Measurements from ENCODE around the gene MALT1. TPM values are rescaled to one million over a fixed set of nuclear protein-coding genes. Genes with fewer than 3 reads are reported as not detected.
"Not testable (repeated sequence)": the region's sequence is repeated elsewhere in the genome, so short reads cannot be mapped to it uniquely, and the experiment has no call there.

Gene MALT1
- polyA plus RNA-seq, 1 donor from 2014 or later, result 51.9 TPM

DNA sequence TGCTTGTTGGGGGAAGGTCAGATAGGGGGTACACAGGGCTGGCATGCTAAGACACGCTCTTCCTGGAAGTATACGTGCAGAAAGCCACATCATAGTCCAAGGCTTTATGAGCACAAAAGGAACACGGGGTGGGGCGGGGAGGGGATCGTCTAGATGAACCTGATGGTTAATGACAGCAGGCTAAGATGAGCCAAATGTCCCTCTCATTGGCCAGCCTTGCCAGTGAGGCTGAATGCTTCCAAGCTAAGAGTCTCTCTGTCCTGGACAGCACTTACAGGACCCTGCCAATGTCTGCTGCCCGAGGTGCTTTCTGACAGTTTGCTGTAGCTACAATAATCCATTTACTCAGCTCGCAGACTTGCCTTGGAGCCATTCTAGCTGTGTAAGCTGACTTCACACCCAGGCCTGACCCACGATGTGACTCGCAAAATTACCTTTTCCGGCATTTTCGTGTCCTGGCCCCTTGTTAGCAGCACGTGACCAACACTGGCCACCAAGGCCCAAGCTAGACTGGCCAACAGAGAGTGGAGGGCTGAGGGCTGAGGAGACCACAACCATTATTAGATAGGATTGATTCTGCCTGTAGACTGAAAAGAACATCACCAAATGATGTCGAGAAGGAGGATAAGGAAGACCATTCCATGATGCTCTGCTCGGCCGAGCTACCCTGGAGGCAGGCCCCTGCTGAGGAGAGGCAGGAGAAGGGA lies 84.2 kb downstream of the MALT1 start:
- Mint-ChIP-seq H3K4me3 (no peak overlapping the region), H3K9me3 (no peaks in the 10 kb centered on the region), H3K36me3 (no peaks in the 10 kb centered on the region), H3K27me3 (no peaks in the 10 kb centered on the region), H3K27ac (no peak overlapping the region), H3K4me1 (peaks cover 10 to 20% (median 11%) of the 10 kb centered on the region in 3 donors)

DNA sequence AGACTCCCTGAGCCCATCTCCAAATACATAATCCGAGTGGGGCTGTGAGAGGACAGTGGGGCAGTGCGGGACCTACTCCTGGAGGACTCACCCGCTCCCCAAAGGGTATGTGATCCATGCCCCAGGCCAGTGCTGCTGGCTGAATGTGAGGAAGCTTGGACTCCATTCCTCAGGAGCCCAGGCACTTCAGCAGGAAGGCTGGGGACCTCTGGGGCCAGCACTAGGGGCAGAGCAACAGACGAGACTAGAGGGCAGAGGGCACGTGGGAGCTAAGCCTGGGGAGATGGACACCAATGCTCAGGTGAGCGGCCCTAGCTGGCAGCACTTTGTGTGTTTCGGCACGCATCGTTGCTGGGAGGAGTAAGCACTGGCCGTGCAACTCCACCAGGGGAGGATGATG lies 84.9 kb downstream of the MALT1 start:
- H3K9me3 Mint-ChIP-seq, result no peaks in the 10 kb centered on the region
- H3K4me3 Mint-ChIP-seq, result no peak overlapping the region
- no peaks in the 10 kb centered on the region for H3K27me3 Mint-ChIP-seq
- H3K27ac Mint-ChIP-seq, result no peak overlapping the region
- H3K4me1 Mint-ChIP-seq, result peaks cover 12 to 21% (median 15%) of the 10 kb centered on the region in 3 donors
- H3K36me3 Mint-ChIP-seq, result no peaks in the 10 kb centered on the region

DNA sequence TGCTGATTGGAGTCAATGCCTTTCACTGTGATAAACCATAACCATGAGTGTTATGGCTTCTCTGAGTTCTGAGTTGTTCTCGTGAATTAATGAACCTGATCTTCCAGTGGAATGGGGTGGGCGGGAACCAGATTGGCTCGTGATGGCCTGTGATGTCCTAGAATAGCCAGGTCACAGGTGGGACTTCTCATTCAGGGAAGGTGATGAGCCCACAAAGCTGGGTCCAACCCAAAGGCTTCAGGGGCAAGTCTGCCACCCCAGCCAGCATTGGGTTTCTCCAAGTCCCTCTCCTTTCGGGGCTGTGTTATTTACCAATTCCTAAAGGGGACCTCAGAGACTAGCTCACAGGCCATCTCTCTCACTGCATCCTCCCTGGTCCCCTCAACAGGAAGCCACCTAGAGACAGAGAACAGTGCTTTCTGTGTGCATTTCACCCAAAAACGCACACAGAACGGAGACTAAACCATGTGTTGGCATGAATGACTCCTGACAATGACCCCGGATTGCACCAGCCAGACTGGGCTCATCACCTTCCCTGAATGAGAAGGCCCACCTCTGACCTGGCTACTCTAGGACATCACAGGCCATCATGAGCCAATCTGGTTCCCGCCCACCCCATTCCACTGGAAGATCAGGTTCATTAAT lies 85.5 kb downstream of the MALT1 start:
- Mint-ChIP-seq H3K27ac (peak overlapping the region in 2 of 3 donors; percentile 23 to 74), H3K27me3 (no peaks in the 10 kb centered on the region), H3K9me3 (no peaks in the 10 kb centered on the region), H3K36me3 (no peaks in the 10 kb centered on the region), H3K4me1 (peaks cover 18 to 27% (median 20%) of the 10 kb centered on the region in 3 donors), H3K4me3 (no peak overlapping the region)

DNA sequence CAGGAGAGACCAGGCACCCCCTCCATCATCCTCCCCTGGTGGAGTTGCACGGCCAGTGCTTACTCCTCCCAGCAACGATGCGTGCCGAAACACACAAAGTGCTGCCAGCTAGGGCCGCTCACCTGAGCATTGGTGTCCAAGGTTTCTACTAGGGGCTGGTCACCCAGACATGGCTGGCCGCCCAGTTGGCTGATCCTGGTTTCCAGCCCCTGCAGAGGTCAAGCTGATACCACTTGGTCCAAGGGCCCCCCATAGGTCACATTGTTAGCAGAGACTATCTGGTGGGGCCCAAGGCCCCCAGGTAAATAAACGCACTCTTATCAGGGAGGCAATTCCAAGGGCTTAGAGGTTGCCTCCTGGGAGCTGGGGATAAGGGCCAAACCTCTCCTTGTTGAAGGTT lies 86.1 kb downstream of the MALT1 start:
- H3K27ac Mint-ChIP-seq, H3K36me3 Mint-ChIP-seq, H3K4me3 Mint-ChIP-seq, H3K27me3 Mint-ChIP-seq, H3K9me3 Mint-ChIP-seq: not testable (repeated sequence)
- peaks cover 22 to 28% (median 26%) of the 10 kb centered on the region in 3 donors for H3K4me1 Mint-ChIP-seq

DNA sequence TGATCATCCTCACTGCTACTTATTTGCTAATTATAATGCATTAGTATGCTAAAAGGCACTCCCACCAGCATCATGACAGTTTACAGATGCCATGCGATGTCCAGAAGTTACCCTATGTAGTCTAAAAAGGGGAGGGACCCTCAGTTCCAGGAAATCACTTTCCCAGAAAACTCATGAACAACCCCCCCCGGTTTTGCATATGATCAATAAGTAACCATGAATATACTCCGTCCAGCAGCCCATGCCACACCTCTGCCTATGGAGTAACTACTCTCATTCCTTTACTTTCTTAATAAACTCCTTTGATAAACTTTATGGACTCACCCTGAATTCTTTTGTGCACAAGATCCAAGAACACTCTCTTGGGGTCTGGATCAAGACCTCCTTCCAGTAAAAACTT lies 86.8 kb downstream of the MALT1 start:
- no peaks in the 10 kb centered on the region for H3K36me3 Mint-ChIP-seq
- peaks cover 26 to 29% (median 28%) of the 10 kb centered on the region in 3 donors for H3K4me1 Mint-ChIP-seq
- no peak overlapping the region for H3K4me3 Mint-ChIP-seq
- no peak overlapping the region for H3K27ac Mint-ChIP-seq
- no peaks in the 10 kb centered on the region for H3K9me3 Mint-ChIP-seq
- peaks cover 3% of the 10 kb centered on the region for H3K27me3 Mint-ChIP-seq

DNA sequence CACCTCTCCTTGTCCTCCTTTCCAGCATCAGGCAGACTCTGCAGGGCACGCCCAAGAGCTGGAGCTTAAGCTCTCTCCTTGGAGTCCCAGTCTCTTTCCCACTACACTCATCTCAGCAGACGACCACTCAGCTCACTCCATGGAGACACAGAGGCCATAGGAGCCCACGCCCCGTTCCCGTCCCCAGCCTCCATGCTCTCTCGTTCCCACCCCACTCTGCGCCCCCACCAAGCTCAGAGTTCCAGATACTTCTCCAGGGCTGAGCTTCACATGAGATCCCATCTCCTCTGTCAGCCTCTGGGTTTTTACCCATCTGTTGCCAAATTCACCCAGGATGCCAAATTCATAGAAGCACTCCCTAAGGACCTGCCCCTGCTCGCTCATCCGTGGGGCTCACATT lies 87.3 kb downstream of the MALT1 start:
- Mint-ChIP-seq H3K4me3 (no peak overlapping the region), H3K36me3 (no peaks in the 10 kb centered on the region), H3K4me1 (peaks cover 26 to 30% (median 29%) of the 10 kb centered on the region in 3 donors), H3K9me3 (no peaks in the 10 kb centered on the region), H3K27me3 (peaks cover 3% of the 10 kb centered on the region), H3K27ac (peak overlapping the region in 2 of 3 donors; percentile 50 to 73)

DNA sequence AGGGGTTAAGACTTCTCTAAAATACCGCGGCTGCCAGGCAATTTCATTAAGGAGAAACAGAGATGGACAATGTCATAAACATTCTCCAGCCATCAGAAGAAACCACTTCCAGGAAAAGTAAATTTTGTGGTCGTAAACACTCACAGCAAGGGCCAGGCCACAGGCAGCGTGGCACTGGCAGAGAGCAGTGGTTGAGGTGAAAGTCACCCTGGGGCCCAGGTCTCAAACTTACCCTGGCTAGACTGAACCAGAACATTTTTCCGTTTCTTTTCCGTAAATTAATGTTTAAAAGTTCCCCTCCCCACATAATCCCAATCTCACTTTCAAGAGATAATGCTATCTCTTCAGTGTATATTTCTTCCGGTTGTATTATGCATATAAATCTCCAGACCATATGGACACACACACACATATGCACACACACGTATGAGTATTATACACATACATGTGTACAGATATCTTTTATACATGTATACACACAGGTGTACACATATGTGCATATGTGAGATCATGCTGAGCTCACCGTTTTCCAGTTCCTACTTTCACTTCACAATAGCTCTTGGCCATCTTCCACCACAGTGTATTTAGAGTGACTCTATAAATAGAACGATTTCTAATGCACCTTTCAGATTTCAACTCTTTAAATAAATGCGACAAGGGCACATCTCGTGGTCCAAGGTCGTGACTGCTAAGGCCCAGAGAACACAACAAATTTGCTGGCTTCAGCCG lies 90.1 kb downstream of the MALT1 start:
- no peaks in the 10 kb centered on the region for H3K9me3 Mint-ChIP-seq
- H3K27me3 Mint-ChIP-seq, result peaks cover 8% of the 10 kb centered on the region
- peak overlapping the region in 3 of 4 donors; percentile 2 to 59 (median 31) for H3K4me3 Mint-ChIP-seq
- H3K27ac Mint-ChIP-seq, result peak overlapping the region in 2 of 3 donors; percentile 0 to 68
- H3K4me1 Mint-ChIP-seq, result peaks cover 20 to 22% (median 22%) of the 10 kb centered on the region in 3 donors
- H3K36me3 Mint-ChIP-seq, result no peaks in the 10 kb centered on the region

DNA sequence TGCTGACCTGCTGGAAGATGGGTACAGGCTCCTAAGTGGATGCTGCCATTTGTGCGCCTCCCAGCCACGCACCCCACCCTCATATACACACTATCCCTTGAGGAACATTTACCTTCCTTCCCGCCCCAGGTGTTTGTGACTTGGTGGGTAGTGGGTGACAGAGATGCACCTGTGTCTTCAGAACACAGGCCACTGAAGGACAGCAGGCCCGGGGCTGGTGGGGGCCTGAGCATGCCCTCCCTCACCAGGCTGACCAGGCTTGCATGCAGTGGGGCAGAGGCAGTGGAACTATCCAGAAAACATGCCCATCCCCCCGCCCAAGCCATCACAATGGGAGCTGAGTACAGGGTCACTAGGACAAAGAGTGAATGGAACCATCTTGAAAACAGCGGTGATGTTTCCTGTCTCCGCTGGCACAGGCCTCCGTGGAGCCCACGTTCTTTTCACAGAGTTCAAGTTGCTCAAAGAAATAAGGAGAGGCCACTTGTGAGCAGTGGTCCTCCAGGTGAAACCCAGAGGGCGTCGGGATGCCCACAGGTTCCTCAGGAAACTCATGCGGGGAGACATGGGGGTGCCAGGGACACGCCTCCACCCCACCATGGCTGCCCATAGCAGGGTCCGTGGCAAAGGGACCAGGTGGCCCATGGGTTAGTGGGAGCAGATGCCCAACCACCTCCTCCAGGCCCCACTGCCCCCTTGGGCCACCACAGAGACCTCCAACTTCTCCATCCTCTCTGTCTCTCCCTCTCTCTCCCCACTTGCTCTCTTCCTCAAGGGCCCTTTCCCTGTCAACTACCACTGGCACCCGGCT lies 90.9 kb downstream of the MALT1 start:
- H3K27me3 Mint-ChIP-seq, result peaks cover 8% of the 10 kb centered on the region
- H3K27ac Mint-ChIP-seq, result peak overlapping the region in 2 of 3 donors; percentile 0 to 29
- H3K4me1 Mint-ChIP-seq, result peaks cover 20 to 22% (median 22%) of the 10 kb centered on the region in 3 donors
- H3K9me3 Mint-ChIP-seq, result no peaks in the 10 kb centered on the region
- no peaks in the 10 kb centered on the region for H3K36me3 Mint-ChIP-seq
- H3K4me3 Mint-ChIP-seq, result peak overlapping the region in 3 of 4 donors; percentile 2 to 59 (median 21)

DNA sequence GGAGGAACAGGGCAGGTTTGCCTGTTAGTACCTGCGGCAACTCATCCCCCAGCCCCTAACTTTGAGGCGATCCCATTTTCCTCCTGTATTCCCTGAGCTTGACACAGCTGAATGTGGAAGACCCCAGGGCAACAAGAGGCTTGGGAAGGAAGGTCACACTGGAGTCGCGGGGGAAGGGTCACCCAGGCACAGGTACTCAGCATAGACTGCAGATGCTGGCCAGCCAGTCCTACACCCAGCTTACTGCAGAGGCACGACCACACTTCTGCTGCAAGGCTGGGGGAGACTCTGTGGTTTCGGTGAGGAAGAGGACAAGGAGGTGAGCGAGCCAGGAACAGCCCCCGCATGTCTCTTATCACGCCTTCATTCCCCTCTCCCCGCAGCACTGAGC lies 91.5 kb downstream of the MALT1 start:
- H3K4me3 Mint-ChIP-seq, result no peak overlapping the region
- H3K27ac Mint-ChIP-seq, result peak overlapping the region in 1 of 3 donors; percentile 49
- H3K9me3 Mint-ChIP-seq, result no peaks in the 10 kb centered on the region
- peaks cover 8% of the 10 kb centered on the region for H3K27me3 Mint-ChIP-seq
- H3K4me1 Mint-ChIP-seq, result peaks cover 20 to 22% (median 22%) of the 10 kb centered on the region in 3 donors
- no peaks in the 10 kb centered on the region for H3K36me3 Mint-ChIP-seq

DNA sequence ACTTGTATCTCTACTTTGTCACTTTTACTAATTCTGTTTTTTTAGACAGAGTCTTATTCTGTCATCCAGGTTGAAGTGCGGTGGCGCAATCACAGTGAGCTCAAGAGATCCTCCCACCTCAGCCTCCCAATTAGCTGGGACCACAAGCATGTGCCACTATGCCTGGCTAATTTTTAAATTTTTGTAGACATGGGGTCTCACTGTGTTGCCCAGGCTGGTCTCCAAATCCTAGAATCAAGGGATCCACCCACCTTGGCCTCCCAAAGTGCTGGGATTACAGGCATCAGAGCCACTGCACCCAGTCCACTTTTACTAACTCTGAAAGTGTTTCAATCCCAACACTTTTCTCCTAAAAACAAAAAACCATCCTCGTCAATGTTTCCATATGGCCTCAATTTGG lies 94.9 kb downstream of the MALT1 start:
- Mint-ChIP-seq H3K27ac (no peak overlapping the region), H3K9me3 (no peaks in the 10 kb centered on the region), H3K36me3 (no peaks in the 10 kb centered on the region), H3K4me3 (no peak overlapping the region), H3K27me3 (peaks cover 10% of the 10 kb centered on the region), H3K4me1 (peaks cover 16 to 30% (median 22%) of the 10 kb centered on the region in 3 donors)

DNA sequence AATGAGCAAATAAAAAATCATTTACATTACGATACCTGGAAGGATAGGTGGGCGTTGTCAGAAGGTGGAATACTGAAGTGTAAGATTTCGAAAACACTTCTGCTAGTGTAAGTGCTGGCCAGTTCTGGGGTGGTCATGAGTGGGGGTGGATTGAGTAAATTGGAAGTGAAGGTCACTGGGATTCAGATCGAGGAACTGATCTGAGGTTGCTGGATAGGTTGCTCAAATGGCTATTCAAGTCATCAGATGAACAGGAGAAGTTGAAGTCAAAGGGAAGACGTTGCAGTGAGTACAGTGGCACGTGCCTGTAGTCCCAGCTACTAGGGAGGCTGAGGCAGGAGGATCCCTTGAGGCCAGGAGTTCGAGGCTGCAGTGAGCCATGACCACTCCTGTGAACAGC lies 95.7 kb downstream of the MALT1 start:
- no peak overlapping the region for H3K4me3 Mint-ChIP-seq
- peaks cover 8% of the 10 kb centered on the region for H3K27me3 Mint-ChIP-seq
- no peaks in the 10 kb centered on the region for H3K9me3 Mint-ChIP-seq
- peaks cover 10 to 23% (median 14%) of the 10 kb centered on the region in 3 donors for H3K4me1 Mint-ChIP-seq
- no peak overlapping the region for H3K27ac Mint-ChIP-seq
- no peaks in the 10 kb centered on the region for H3K36me3 Mint-ChIP-seq

DNA sequence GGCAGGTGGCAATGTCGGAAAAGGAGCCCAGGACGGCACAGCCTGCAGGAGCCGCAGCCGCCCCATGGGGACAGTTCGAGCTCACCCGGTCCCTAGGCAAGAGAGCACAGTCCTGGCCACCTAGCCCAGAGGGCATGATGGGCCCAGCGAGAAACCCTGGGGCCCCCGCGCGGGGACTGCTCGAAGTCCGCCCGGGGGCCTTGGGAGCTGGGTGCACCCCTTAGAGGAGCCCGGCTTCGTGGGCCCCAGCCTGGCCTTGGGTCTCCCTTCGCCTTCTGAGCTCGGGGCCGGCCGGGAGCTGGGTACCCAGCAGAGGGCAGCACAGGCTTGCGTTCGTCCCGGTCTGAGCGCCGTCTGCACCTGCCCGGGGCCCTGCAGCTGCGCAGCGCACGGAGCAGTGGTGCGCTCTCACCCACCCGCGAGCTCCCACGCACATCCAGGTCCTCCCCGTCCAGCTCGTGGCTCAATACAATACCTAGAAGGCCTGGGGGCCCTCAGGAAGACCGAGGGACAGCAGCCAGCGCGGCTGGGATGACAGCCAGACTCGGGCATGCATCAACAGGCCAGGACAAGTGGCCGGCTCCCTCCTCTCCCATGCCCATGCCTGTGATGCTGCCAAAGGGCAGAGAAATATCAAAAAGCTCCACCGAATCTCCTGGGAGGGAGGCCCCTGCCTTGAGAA lies 97.2 kb downstream of the MALT1 start:
- Mint-ChIP-seq H3K36me3 (no peaks in the 10 kb centered on the region), H3K4me1 (peaks cover 7 to 13% (median 10%) of the 10 kb centered on the region in 3 donors), H3K27me3 (peaks cover 6% of the 10 kb centered on the region), H3K9me3 (no peaks in the 10 kb centered on the region), H3K27ac (peak overlapping the region in 1 of 3 donors; percentile 76), H3K4me3 (peak overlapping the region in 3 of 4 donors; percentile 72 to 88 (median 81))

DNA sequence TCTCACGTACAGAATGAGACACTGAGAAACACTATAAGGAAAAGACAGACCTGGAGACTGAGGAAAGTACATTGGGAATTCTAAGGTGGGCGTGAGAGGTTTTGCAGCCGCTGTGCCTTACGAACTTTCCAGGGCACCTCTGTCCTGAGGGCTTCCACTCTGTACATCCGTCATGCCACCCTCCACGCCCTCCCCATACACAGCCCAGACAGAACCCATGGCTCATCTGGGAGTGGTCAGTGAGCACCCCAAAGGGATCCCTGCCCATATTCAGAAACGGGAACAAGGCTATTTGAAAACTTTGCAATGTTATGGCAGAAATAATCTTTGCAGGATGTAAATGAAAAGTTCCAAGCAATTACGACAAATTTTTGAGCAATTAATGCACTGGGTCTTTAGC lies 98.1 kb downstream of the MALT1 start:
- Mint-ChIP-seq H3K27ac (no peak overlapping the region), H3K36me3 (no peaks in the 10 kb centered on the region), H3K27me3 (peaks cover 6% of the 10 kb centered on the region), H3K9me3 (no peaks in the 10 kb centered on the region), H3K4me3 (peak overlapping the region in 1 of 4 donors; percentile 23), H3K4me1 (peaks cover 4 to 10% (median 7%) of the 10 kb centered on the region in 3 donors)

DNA sequence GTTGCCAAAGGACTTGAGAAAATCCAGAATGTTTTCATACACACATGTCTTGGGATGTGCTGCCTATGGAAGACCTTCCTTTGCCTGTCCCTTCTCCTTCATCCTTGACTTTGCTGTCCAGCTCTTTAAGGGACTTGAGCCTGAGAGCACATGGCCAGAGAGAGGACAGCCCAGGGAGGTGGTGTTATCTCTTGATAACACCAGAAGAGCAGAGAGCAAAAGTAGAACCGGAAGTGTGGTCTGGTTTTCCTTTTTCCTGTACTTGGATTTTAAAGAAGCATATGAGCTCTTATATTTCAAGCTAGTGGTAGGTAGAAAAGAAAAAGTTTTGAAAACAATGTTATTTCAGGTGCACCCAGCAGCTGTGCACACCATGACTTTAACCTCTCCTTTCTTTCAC lies 99.3 kb downstream of the MALT1 start:
- peaks cover 4 to 10% (median 5%) of the 10 kb centered on the region in 3 donors for H3K4me1 Mint-ChIP-seq
- peak overlapping the region in 1 of 3 donors; percentile 74 for H3K27ac Mint-ChIP-seq
- H3K4me3 Mint-ChIP-seq, result peak overlapping the region in 1 of 4 donors; percentile 7
- no peaks in the 10 kb centered on the region for H3K36me3 Mint-ChIP-seq
- H3K27me3 Mint-ChIP-seq, result peaks cover 3% of the 10 kb centered on the region
- H3K9me3 Mint-ChIP-seq, result no peaks in the 10 kb centered on the region

All from IgD-negative memory B cell (primary cell).